ENCODE results near the gene CXADR. TPM values are rescaled to one million over a fixed set of nuclear protein-coding genes. Genes with fewer than 3 reads are reported as not detected.
A peak's percentile ranks its signal among the peaks of the same experiment; 100 is the strongest.

The CXADR gene
- total RNA-seq, 1 donor from 2014 or later = 27.1 TPM

GRCh38 chr21:17578876-17579275, 66.0 kb downstream of the CXADR start:
- no peak for ATAC-seq
- DNase-seq = no peak
- intact Hi-C loops (cut with micrococcal nuclease) = no loop called here

GRCh38 chr21:17580319-17580718, 67.5 kb downstream of the CXADR start:
- intact Hi-C loops (cut with micrococcal nuclease) = no loop called here
- ATAC-seq (no peak), DNase-seq (no peak)

GRCh38 chr21:17583898-17584297, 71.1 kb downstream of the CXADR start:
- DNase-seq (no peak), ATAC-seq (no peak)
- intact Hi-C loops (cut with micrococcal nuclease) = no loop called here

- DNase-seq = no peak
- no peak for ATAC-seq
- intact Hi-C loops (cut with micrococcal nuclease) = loop anchor here (2.0 kb wide), 1 partner anchor 199 kb away; no protein-coding TSS in a partner anchor
Observed at GRCh38 chr21:17585875-17586450, 73.1 kb downstream of the CXADR start.

GRCh38 chr21:17590430-17590829, 77.6 kb downstream of the CXADR start:
- intact Hi-C loops (cut with micrococcal nuclease) = no loop called here
- no peak for ATAC-seq

GRCh38 chr21:17597680-17598079, 84.8 kb downstream of the CXADR start:
- no peak for ATAC-seq
- no peak for DNase-seq
- intact Hi-C loops (cut with micrococcal nuclease) = no loop called here

More at GRCh38 chr21:17590430-17590829, 77.6 kb downstream of the CXADR start:
- DNase-seq = no peak

- intact Hi-C loops (cut with micrococcal nuclease) = no loop called here
- ATAC-seq = no peak
Observed at GRCh38 chr21:17598437-17598836, 85.6 kb downstream of the CXADR start.

GRCh38 chr21:17602874-17603273, 90.0 kb downstream of the CXADR start:
- no peak for DNase-seq
- ATAC-seq = no peak
- intact Hi-C loops (cut with micrococcal nuclease) = no loop called here

More at GRCh38 chr21:17598437-17598836, 85.6 kb downstream of the CXADR start:
- DNase-seq = no peak

- no peak for ATAC-seq
- DNase-seq = no peak
- intact Hi-C loops (cut with micrococcal nuclease) = no loop called here
Observed at GRCh38 chr21:17607684-17608083, 94.8 kb downstream of the CXADR start.

GRCh38 chr21:17609681-17610080, 96.8 kb downstream of the CXADR start:
- ATAC-seq (no peak), DNase-seq (no peak)
- intact Hi-C loops (cut with micrococcal nuclease) = no loop called here

GRCh38 chr21:17610911-17611310, 98.1 kb downstream of the CXADR start:
- intact Hi-C loops (cut with micrococcal nuclease) = no loop called here
- no peak for ATAC-seq
- DNase-seq = peak; percentile 28

GRCh38 chr21:17611414-17612022, 98.7 kb downstream of the CXADR start:
- intact Hi-C loops (cut with micrococcal nuclease) = no loop called here
- DNase-seq = peak; percentile 81
- peak; percentile 76 for ATAC-seq

GRCh38 chr21:17612023-17612564, 99.3 kb downstream of the CXADR start:
- ATAC-seq (peak; percentile 19), DNase-seq (peak; percentile 50)
- intact Hi-C loops (cut with micrococcal nuclease) = no loop called here

- DNase-seq (peak; percentile 91), ATAC-seq (peak; percentile 97)
- intact Hi-C loops (cut with micrococcal nuclease) = no loop called here
Observed at GRCh38 chr21:17612565-17613241, 99.9 kb downstream of the CXADR start, which contains the start of gene BTG3. BTG3 (minus strand) TSS chr21:17612901; CDS start chr21:17609144, 3,757 bp downstream.

- intact Hi-C loops (cut with micrococcal nuclease) = no loop called here
- DNase-seq (peak; percentile 56), ATAC-seq (peak; percentile 16)
Observed at GRCh38 chr21:17613242-17613676, 100.4 kb downstream of the CXADR start.

- DNase-seq (no peak), ATAC-seq (no peak)
- intact Hi-C loops (cut with micrococcal nuclease) = no loop called here
Observed at GRCh38 chr21:17616831-17617230, 104.0 kb downstream of the CXADR start.

GRCh38 chr21:17622018-17622417, 109.2 kb downstream of the CXADR start:
- DNase-seq = no peak
- ATAC-seq = no peak
- intact Hi-C loops (cut with micrococcal nuclease) = no loop called here

- DNase-seq (no peak), ATAC-seq (peak; percentile 34)
- intact Hi-C loops (cut with micrococcal nuclease) = no loop called here
Observed at GRCh38 chr21:17631195-17631594, 118.4 kb downstream of the CXADR start.

- intact Hi-C loops (cut with micrococcal nuclease) = no loop called here
- peak; percentile 75 for ATAC-seq
- DNase-seq = peak; percentile 41
Observed at GRCh38 chr21:17636711-17637110, 123.9 kb downstream of the CXADR start.

- intact Hi-C loops (cut with micrococcal nuclease) = no loop called here
- DNase-seq (no peak), ATAC-seq (no peak)
Observed at GRCh38 chr21:17640821-17641220, 128.0 kb downstream of the CXADR start.
